Fibroblast of skin of scalp (primary cell): ENCODE results near the gene TLCD3A.

Source experiments
- DNase-seq: peaks from one replicate; pipeline ENCODE4 v3.0.0-alpha.2; 2013

The TLCD3A gene

DNA sequence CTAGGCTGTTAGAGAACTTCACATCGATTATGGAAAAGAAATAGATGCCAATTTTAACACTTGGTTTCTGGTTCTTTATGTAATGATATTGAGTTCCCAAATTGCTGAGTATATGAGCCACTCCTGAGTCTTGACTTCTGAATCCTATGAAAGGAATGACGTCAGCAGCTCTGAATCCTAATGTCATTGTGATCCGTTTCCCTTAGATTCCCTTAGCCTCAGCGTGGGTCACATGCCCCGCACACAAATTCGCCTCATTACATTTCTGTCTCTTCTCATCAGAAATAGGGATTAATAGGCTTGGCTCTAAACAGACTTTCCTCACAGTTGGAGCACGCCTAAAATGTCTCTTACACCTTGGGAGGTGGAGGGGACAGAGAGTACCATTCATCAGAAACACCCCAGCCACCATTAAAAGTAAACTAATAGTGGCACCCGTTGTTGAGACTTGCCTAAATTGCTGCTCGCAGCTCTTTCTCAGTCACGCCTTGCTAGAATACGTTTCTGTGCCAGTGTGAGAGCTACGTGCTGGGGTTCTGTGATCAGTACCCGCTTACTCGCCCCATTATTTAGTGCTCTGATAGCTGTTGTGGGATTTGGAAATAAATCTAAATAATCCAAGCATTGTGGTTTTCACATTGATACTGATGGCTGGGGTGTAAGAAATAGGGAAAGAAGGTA lies 56.9 kb downstream of the TLCD3A start:
- no peak for DNase-seq

DNA sequence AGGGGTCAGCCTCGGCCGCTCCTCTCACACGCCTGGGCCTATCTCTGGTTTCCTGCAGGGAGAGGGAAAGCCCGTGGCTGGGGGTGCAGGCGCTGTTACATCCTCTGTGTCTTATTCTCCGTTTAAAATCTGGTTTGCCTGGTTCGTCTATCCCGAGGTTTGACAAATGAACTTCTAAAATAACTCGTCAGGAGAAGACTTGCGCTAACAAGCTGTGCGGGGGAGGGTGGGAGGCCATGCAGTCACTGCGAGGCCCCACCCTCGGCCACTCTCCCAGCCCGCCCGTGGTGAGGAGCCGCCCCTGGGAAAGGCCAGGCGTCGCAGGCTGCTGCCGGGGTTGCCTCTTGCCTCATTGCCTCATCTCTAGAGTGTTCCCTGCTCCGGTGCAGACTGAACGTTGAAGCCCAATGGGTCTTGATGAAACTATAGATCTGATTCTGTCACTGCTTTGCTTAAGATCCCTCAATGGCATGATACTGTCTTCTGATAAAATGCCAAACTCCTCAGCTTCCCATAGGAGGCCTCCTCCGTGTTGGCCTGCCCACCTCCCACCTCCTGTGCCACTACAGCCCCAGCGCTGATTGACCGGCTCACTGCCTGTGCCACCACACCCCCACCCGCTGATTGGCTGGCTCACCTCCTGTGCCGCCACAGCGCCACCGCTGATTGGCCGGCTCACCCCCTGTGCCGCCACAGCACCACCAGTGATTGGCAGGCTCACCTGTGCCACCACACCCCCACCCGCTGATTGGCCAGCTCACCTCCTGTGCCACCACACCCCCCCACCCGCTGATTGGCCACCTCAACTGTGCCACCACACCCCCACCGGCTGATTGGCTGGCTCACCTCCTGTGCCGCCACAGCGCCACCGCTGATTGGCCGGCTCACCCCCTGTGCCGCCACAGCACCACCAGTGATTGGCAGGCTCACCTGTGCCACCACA lies 57.8 kb downstream of the TLCD3A start:
- peak; percentile 69 for DNase-seq

DNA sequence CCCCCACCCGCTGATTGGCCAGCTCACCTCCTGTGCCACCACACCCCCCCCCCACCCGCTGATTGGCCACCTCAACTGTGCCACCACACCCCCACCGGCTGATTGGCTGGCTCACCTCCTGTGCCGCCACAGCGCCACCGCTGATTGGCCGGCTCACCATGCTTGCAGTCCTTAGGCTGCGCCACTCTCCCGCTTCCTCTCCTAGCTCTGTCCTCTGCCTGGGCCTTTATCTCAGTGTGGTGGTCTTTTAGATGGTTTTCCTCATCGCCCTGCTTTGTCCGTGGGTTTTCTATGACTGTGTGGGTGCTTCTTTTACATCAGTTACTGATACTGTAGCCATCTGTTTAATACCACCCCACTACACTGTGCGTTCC lies 58.5 kb downstream of the TLCD3A start:
- peak; percentile 43 for DNase-seq

DNA sequence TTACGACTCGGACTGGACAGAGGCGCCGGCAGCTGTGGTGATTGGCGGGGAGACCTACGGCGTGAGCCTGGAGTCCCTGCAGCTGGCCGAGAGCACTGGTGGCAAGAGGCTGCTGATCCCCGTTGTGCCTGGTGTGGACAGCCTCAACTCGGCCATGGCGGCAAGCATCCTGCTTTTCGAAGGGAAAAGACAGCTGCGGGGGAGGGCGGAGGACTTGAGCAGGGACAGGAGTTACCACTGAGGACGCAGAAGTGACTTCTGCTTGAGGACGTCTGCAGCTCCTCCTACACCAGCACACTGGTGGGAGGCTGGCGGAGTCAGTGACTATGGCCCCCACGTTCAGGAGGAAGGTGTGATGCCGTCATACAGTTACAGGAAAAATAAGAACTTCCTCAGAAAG lies 59.4 kb downstream of the TLCD3A start:
- no peak for DNase-seq

DNA sequence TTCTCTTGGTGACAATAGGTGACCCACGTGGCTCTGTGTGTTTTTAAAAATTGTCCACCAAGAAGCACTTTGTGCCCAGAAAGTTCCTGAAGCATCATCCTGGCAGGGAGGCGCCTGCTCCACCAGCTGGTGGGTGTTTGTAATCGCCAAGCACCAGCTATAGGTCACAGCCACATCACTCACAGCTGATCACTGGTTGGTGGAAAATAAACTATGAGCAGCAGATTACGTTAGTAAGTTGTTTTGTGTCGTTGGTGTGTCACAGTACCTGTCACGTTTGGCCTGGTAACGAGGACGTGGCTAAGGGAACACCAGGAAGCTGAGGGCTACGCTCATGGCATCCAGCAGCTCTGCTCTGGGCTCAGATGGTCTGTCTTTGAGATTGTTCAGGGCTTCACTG lies 59.9 kb downstream of the TLCD3A start:
- no peak for DNase-seq
